Heart right ventricle (tissue), 16 donors: ENCODE results near the gene ADGRL1. TPM values are rescaled to one million over a fixed set of nuclear protein-coding genes. Genes with fewer than 3 reads are reported as not detected.

ENCODE experiments used
- ATAC-seq, 8 donors: fragments of 200-7000 bp; cut with Tn5 transposase; one replicate each; pipeline ENCODE4 v1.9.1; 2020; ENCODE audit warnings: mild to moderate bottlenecking in 8 of 8, moderate library complexity in 8 of 8, moderate number of reproducible peaks in 1 of 8
- DNase-seq, 2 donors: peaks; one replicate each; pipeline ENCODE4 v3.0.0-alpha.2; 2020
- H3K27ac ChIP-seq, 10 donors: fragments of 200-600 bp; sonication (generic) in 2 of 10; one replicate each; pipeline versions ENCODE4 v1.5.0 to v1.8.0; 2020 to 2022; ENCODE audit warnings: mild to moderate bottlenecking in 3 of 10
- H3K27me3 ChIP-seq, 7 donors: fragments of 200-600 bp; one replicate each; pipeline ENCODE4 v1.8.0; 2021 to 2022; ENCODE audit warnings: mild to moderate bottlenecking in 2 of 7
- H3K36me3 ChIP-seq, 9 donors: fragments of 200-600 bp; sonication (generic) in 1 of 9; one replicate each; pipeline versions ENCODE4 v1.5.0 to v1.8.0; 2020 to 2022; ENCODE audit warnings: mild to moderate bottlenecking in 2 of 9
- H3K4me1 ChIP-seq, 9 donors: fragments of 200-600 bp; sonication (generic) in 1 of 9; one replicate each; pipeline versions ENCODE4 v1.5.0 to v1.8.0; 2020 to 2022; ENCODE audit warnings: mild to moderate bottlenecking in 4 of 9
- H3K4me3 ChIP-seq, 10 donors: fragments of 200-600 bp; sonication (generic) in 2 of 10; one replicate each; pipeline versions ENCODE4 v1.5.0 to v1.8.0; 2020 to 2022; ENCODE audit warnings: mild to moderate bottlenecking in 7 of 10, moderate library complexity in 2 of 10
- H3K9me3 ChIP-seq, 11 donors: fragments of 200-600 bp in 10 of 11; sonication (generic) in 2 of 11; one replicate each; pipeline versions ENCODE4 v1.5.0 to v1.8.0; 2013 to 2022; ENCODE audit warnings: mild to moderate bottlenecking in 2 of 11, control low read depth in 1 of 11, moderate library complexity in 1 of 11
- WGBS, 2 donors: extraction: QIAGEN DNeasy Blood & Tissue Kit; methylation state at CpG; one replicate each; pipeline ENCODE4 v1.1.7; 2013; ENCODE audit warnings: inconsistent platforms in 1 of 2; 5-methylcytosine and 5-hydroxymethylcytosine counted together
- intact Hi-C, 10 donors: fragments of 100-400 bp; cut with DNase I; formaldehyde crosslinking; loops; one replicate each; pipeline versions ENCODE4 v1.11.1 to v1.14.2; 2022
- polyA plus RNA-seq, 2 donors: library from polyadenylated mRNA; stranded (reverse); fragments of 200-250 nt; gene quantifications; one replicate each; pipeline ENCODE4 v1.2.3, GENCODE V29; 2013
- total RNA-seq, 10 donors: library from RNA; stranded (reverse); fragmentation: NEBNext Ultra II Directional in 3 of 10; extraction: Animal tissue kit (Norgen Biotek cat#: 25700) in 3 of 10; gene quantifications; one replicate each; pipeline versions ENCODE4 v1.2.1 to v1.2.4, GENCODE V29; 2021 to 2023
- TF ChIP-seq, protein P1 (sequence below), 9 donors: fragments of 200-600 bp; sonication (generic) in 2 of 9; IDR thresholded peaks; one replicate each; pipeline versions ENCODE4 v1.5.0 to v1.8.0; 2021 to 2022; ENCODE audit warnings: antibody characterized with exemption in 9 of 9, mild to moderate bottlenecking in 5 of 9, moderate library complexity in 1 of 9
- donor health status: Arrhythmogenic right ventricular cardiomyopathy.
- donor health status: ischemic (EF 13 %, LVEDD 7.1; RV severe dilation, severe dysfunction).
- donor health status: healthy with polysubstance abuse.
- donor health status: DM: no; HTN: yes; CAD: no.
- donor health status: DM: no; HTN: no; CAD: no.
- donor health status: ischemic (EF 25% LVEDD 6.9; RV normal size, moderate dysfunction).
- donor health status: ischemic (EF 25% LVEDD 5.7; RV mildly dilated, moderate dysfunction).
- donor health status: healthy.
- donor health status: DM: yes; HTN: yes; CAD: no.
- donor health status: Ischemic cardiomyopathy.
- donor health status: ischemic (EF 35%, LVEDD 5.7; RV mildly dilated, moderate dysfunction).
- donor health status: nonischemic (EF 11% LVEDD 7.7; RV severe dilation, severe dysfunction).
- donor health status: DM: yes; HTN: yes; CAD: no.
- donor health status: PGD.
- donor health status: ischemic (EF 29% LVEDD 5.4; RV normal size, mild dysfunction).
- donor health status: nonischemic (EF 23%, LVEDD 6.1; RV moderate dilation, normal function).

ADGRL1 gene
- total and polyA plus RNA-seq, 12 donors = 5.1 to 31.9 (median 12.8) TPM

GRCh38 chr19:14168259-14168972 is 37.6 kb downstream of the ADGRL1 start:
- Histone ChIP-seq H3K36me3 (peaks cover 0 to 45% (median 9%) of the 10 kb centered on the region in 9 donors), H3K4me1 (peaks cover 0 to 24% (median 13%) of the 10 kb centered on the region in 9 donors), H3K27ac (peak overlapping the region in 3 of 10 donors; percentile 56 to 65 (median 57)), H3K27me3 (no peaks in the 10 kb centered on the region), H3K9me3 (no peaks in the 10 kb centered on the region), H3K4me3 (no peak overlapping the region)
- no peak for DNase-seq
- 86 to 87% methylated on average over 19 of the region's 19 CpGs for WGBS, 2 donors
- no peak for ATAC-seq
- intact Hi-C loops = no loop called here
- TF ChIP-seq, protein P1, sequence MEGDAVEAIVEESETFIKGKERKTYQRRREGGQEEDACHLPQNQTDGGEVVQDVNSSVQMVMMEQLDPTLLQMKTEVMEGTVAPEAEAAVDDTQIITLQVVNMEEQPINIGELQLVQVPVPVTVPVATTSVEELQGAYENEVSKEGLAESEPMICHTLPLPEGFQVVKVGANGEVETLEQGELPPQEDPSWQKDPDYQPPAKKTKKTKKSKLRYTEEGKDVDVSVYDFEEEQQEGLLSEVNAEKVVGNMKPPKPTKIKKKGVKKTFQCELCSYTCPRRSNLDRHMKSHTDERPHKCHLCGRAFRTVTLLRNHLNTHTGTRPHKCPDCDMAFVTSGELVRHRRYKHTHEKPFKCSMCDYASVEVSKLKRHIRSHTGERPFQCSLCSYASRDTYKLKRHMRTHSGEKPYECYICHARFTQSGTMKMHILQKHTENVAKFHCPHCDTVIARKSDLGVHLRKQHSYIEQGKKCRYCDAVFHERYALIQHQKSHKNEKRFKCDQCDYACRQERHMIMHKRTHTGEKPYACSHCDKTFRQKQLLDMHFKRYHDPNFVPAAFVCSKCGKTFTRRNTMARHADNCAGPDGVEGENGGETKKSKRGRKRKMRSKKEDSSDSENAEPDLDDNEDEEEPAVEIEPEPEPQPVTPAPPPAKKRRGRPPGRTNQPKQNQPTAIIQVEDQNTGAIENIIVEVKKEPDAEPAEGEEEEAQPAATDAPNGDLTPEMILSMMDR (IDR thresholded peaks at IDR 0.05) = no peak

DNA sequence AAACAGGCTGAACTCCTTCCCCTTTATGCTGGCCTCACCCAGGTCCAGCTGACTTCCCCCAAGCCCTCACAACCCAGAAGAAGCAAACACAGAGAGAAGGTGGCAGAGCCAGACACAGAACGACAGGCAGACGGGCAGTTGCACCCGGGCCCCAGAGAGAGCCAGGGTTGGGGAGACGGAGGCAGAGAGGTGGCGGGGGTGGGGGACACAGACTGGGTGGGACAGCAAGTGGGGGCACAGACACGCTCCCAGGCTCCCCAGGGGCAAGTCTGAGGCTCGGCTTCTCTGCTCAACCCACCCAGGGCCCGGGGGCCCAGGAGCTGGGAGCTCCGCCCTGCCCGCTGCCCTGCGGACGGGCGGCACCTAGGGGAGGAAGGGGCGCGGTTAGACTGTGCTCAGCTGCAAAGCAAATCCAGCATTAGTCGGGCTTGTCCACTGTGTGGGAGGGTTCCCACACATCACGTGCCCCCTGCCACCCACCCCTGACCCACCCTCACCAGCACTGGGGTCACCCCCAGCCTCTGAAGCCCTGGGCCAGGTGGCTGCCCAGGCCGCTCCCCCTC is 38.3 kb downstream of the ADGRL1 start:
- peak overlapping the region in 9 of 10 donors; percentile 39 to 65 (median 52) for H3K27ac ChIP-seq
- DNase-seq (no peak), ATAC-seq (peak; percentile 54 to 78 (median 73))
- H3K4me3 ChIP-seq = peak overlapping the region in 6 of 10 donors; percentile 14 to 37 (median 21)
- no peaks in the 10 kb centered on the region for H3K27me3 ChIP-seq
- peaks cover 0 to 24% (median 13%) of the 10 kb centered on the region in 9 donors for H3K4me1 ChIP-seq
- intact Hi-C loops = loop anchor here in 1 of 10 donors (1.0 kb wide), 1 partner anchor 21 kb away; no protein-coding TSS in a partner anchor
- 56 to 59% methylated on average over 18 of the region's 18 CpGs for WGBS, 2 donors
- TF ChIP-seq, protein P1 (IDR thresholded peaks at IDR 0.05) = peak in 3 of 9 donors; percentile 7 to 19 (median 12)
- peaks cover 0 to 42% (median 9%) of the 10 kb centered on the region in 9 donors for H3K36me3 ChIP-seq
- no peaks in the 10 kb centered on the region for H3K9me3 ChIP-seq

GRCh38 chr19:14166999-14167575 is 38.9 kb downstream of the ADGRL1 start:
- Histone ChIP-seq H3K36me3 (peaks cover 0 to 42% (median 9%) of the 10 kb centered on the region in 9 donors), H3K4me3 (peak overlapping the region in 6 of 10 donors; percentile 14 to 37 (median 21)), H3K9me3 (no peaks in the 10 kb centered on the region), H3K27ac (peak overlapping the region in 9 of 10 donors; percentile 39 to 65 (median 52)), H3K4me1 (peaks cover 0 to 24% (median 13%) of the 10 kb centered on the region in 9 donors), H3K27me3 (no peaks in the 10 kb centered on the region)
- TF ChIP-seq, protein P1 (IDR thresholded peaks at IDR 0.05) = no peak
- ATAC-seq (peak in 4 of 8 donors; percentile 13 to 31 (median 22)), DNase-seq (no peak)
- intact Hi-C loops = loop anchor here in 1 of 10 donors (1.0 kb wide), 1 partner anchor 21 kb away; no protein-coding TSS in a partner anchor
- 49 to 63% methylated on average over 9 to 12 of the region's 12 CpGs for WGBS, 2 donors
